Immature natural killer cell (primary cell): ENCODE measurements around the gene MSANTD1. TPM values are rescaled to one million over a fixed set of nuclear protein-coding genes. Genes with fewer than 3 reads are reported as not detected.

ENCODE experiments used
- DNase-seq, 3 donors: peaks; one replicate each; pipeline ENCODE4 v3.0.0; 2022; ENCODE audit warnings: mixed read lengths in 1 of 3
- H3K27ac Mint-ChIP-seq, 6 donors: one replicate each; pipeline ENCODE4 v1.8.0; 2020; ENCODE audit warnings: mixed read lengths in 6 of 6, mild to moderate bottlenecking in 5 of 6, inconsistent platforms in 4 of 6, moderate library complexity in 3 of 6
- H3K27me3 Mint-ChIP-seq, 3 donors: one replicate each; pipeline ENCODE4 v1.8.0; 2020 to 2021; ENCODE audit warnings: low read depth in 3 of 3, mild to moderate bottlenecking in 3 of 3, mixed read lengths in 3 of 3, moderate library complexity in 3 of 3, inconsistent platforms in 1 of 3
- H3K36me3 Mint-ChIP-seq, 3 donors: one replicate each; pipeline ENCODE4 v1.8.0; 2020; ENCODE audit warnings: mixed read lengths in 3 of 3, inconsistent platforms in 2 of 3, mild to moderate bottlenecking in 2 of 3
- H3K4me1 Mint-ChIP-seq, 2 donors: one replicate each; pipeline ENCODE4 v1.8.0; 2020; ENCODE audit warnings: inconsistent platforms in 2 of 2, mild to moderate bottlenecking in 2 of 2, mixed read lengths in 2 of 2, moderate library complexity in 1 of 2
- H3K4me3 Mint-ChIP-seq, 5 donors: one replicate each; pipeline ENCODE4 v1.8.0; 2020; ENCODE audit warnings: mild to moderate bottlenecking in 5 of 5, mixed read lengths in 5 of 5, inconsistent platforms in 3 of 5, moderate library complexity in 3 of 5
- H3K9me3 Mint-ChIP-seq, 6 donors: one replicate each; pipeline ENCODE4 v1.8.0; 2020; ENCODE audit warnings: mild to moderate bottlenecking in 6 of 6, mixed read lengths in 6 of 6, inconsistent platforms in 4 of 6, moderate library complexity in 3 of 6
- polyA plus RNA-seq, 3 donors: library from polyadenylated mRNA; unstranded; fragments of 300-500 nt; fragmentation: Illumina TruSeq; gene quantifications; one replicate each; pipeline ENCODE4 v1.2.3, GENCODE V29; 2021

The MSANTD1 gene
- polyA plus RNA-seq: not detected

GRCh38 chr4:3248811-3249661, at the start of gene MSANTD1:
TSS of gene MSANTD1 (plus strand) at chr4:3249159. CDS start at chr4:3249223, 64 bp downstream.
- no peak for DNase-seq
- no peak within 1 kb of the TSS for H3K27ac Mint-ChIP-seq

GRCh38 chr4:3199653-3200422, 49.1 kb upstream of the MSANTD1 start:
- peaks cover 0 to 23% (median 4%) of the 10 kb centered on the region in 3 donors for H3K36me3 Mint-ChIP-seq
- peaks cover 0 to 9% (median 3%) of the 10 kb centered on the region in 3 donors for H3K27me3 Mint-ChIP-seq
- no peaks in the 10 kb centered on the region for H3K9me3 Mint-ChIP-seq
- peak overlapping the region; percentile 92 to 99 (median 96) for H3K27ac Mint-ChIP-seq
- DNase-seq: no peak
- peaks cover 93 to 94% of the 10 kb centered on the region in 2 donors for H3K4me1 Mint-ChIP-seq
- no peak overlapping the region for H3K4me3 Mint-ChIP-seq

More at GRCh38 chr4:3248811-3249661, at the start of gene MSANTD1:
- Mint-ChIP-seq H3K27me3 (peaks cover 0 to 3% (median 0%) of the 10 kb centered on the region in 3 donors), H3K9me3 (no peaks in the 10 kb centered on the region), H3K36me3 (no peaks in the 10 kb centered on the region), H3K4me1 (peaks cover 0 to 6% of the 10 kb centered on the region in 2 donors), H3K4me3 (no peak within 1 kb of the TSS)

GRCh38 chr4:3200423-3201090, 48.4 kb upstream of the MSANTD1 start:
- Mint-ChIP-seq H3K27ac (peak overlapping the region; percentile 92 to 99 (median 98)), H3K4me3 (peak overlapping the region in 3 of 5 donors; percentile 38 to 56 (median 45)), H3K4me1 (peaks cover 88 to 90% of the 10 kb centered on the region in 2 donors), H3K9me3 (no peaks in the 10 kb centered on the region), H3K27me3 (peaks cover 0 to 9% (median 3%) of the 10 kb centered on the region in 3 donors), H3K36me3 (peaks cover 0 to 19% (median under 1%) of the 10 kb centered on the region in 3 donors)
- DNase-seq: no peak

DNA sequence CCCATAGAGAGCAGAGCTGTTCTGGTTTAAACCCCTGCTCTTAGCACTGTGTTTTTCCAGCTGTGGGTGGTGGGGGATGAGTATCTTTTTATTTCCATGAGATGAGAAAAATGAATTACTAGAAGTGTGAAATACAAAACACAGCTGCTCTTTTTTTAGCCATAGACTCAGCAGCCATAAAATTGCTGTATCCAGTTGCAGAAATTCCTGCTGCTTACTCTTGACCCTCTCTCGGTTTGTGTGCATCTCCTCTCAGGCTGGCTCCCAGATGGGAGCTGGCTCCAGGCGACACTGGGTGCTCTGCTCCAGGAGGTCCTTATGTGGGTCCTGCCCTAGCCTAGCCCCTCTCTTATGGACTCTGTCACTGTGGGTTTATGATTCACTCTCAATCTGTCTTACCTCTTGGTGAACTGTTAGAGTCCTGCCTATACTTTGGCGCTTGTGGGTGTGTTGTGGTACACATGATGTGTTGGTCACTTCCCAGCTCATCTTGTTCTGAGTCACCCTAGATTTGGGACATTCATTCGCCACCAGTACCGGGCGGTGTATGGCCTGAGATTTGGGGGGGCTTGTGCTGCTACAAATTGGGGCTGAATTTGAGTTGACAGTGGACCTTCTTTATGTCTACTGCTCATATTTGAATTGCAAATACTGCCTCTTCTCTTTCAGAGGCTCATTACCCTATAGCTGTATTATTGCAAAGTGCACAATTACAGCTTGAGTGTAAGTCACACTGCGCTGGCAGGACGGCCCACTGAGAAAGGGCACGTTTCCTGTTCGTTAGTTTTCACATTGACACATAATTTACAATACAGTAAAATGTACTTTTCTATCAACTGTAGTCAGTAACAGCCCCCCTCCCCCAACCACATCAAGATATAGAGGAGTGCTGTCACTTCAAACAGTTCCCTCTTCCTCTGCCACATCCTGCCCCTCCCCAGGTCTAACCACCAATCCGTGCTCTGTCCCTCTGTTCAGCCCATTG, 46.9 kb upstream of the MSANTD1 start:
- H3K27me3 Mint-ChIP-seq: peaks cover 0 to 9% (median 3%) of the 10 kb centered on the region in 3 donors
- H3K4me3 Mint-ChIP-seq: peak overlapping the region; percentile 70 to 92 (median 85)
- peaks cover 82 to 86% of the 10 kb centered on the region in 2 donors for H3K4me1 Mint-ChIP-seq
- DNase-seq: peak; percentile 82 to 86 (median 85)
- no peaks in the 10 kb centered on the region for H3K9me3 Mint-ChIP-seq
- peaks cover 4 to 23% (median 9%) of the 10 kb centered on the region in 3 donors for H3K36me3 Mint-ChIP-seq
- H3K27ac Mint-ChIP-seq: peak overlapping the region; percentile 92 to 99 (median 98)

DNA sequence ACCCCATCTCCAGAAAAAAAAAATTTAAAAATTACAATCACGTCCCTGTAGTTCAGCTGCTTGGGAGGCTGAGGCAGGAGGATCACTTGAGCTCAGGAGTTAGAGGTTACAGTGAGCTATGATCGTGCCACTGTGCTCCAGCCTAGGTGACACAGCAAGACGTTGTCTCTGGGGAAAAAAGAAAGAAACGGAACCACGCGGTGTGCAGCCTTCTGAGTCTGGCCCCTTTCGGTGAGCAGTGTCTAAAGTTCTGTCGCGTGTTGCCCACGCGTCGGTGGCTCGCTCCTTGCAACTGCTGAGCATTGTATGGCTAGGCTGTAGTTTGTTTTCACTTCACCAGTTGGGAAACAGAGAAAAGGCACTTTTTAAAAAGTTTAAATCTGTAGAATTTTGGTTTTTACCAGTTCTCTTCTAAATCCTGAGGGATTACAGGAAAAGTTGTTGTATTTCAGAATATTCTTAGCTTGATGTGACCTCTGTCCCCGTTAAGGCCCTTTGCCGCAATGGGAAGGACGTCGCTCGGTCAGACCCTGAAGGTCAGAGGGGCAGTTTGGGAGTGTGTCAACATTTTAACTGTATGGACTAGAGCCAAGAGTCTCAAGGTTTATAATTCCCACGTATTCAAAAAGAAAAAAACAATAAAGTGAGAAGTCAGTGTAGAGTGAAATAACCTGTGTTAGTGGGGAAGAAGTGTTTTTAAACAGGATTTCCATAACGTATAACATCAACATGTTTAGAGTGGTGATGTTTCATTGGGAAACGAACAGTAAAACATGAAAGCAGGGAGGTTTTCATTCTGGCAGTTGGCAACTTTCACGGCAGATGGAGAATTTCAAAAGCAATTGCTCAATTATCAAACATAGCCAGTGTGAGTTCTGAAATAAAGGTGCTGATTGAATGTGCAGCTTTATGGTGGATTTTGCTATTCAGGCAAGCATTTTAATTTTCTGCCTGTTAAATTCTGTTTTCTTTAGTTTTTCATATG, 45.8 kb upstream of the MSANTD1 start:
- Mint-ChIP-seq H3K36me3 (peaks cover 13 to 34% (median 19%) of the 10 kb centered on the region in 3 donors), H3K27ac (peak overlapping the region; percentile 92 to 99 (median 98)), H3K9me3 (no peaks in the 10 kb centered on the region), H3K4me1 (peaks cover 75 to 83% of the 10 kb centered on the region in 2 donors), H3K27me3 (peaks cover 0 to 9% (median 3%) of the 10 kb centered on the region in 3 donors), H3K4me3 (peak overlapping the region; percentile 70 to 92 (median 85))
- DNase-seq: peak; percentile 47 to 62 (median 59)

DNA sequence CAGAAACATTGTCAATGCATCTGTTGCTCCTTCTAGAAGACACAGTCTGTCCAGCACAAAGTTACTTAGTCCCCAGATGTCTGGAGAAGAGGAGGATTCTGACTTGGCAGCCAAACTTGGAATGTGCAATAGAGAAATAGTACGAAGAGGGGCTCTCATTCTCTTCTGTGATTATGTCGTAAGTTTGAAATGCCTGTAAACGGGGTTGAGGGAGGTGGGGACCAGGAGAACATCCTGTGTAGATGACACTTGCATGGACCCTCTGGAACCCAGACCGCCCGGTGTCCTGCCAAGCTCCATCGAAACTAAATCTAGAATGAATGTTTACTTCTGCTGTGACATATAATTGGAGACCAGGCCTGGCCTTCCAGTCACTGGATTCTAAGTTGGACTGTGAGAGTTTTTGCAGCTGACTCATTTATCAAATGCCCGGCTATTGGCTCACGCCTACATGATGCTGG, 45.0 kb upstream of the MSANTD1 start:
- Mint-ChIP-seq H3K9me3 (no peaks in the 10 kb centered on the region), H3K4me3 (peak overlapping the region; percentile 70 to 92 (median 85)), H3K27ac (peak overlapping the region; percentile 92 to 99 (median 98)), H3K36me3 (peaks cover 20 to 39% (median 26%) of the 10 kb centered on the region in 3 donors), H3K27me3 (peaks cover 0 to 9% (median 3%) of the 10 kb centered on the region in 3 donors), H3K4me1 (peaks cover 67 to 83% of the 10 kb centered on the region in 2 donors)
- DNase-seq: no peak

DNA sequence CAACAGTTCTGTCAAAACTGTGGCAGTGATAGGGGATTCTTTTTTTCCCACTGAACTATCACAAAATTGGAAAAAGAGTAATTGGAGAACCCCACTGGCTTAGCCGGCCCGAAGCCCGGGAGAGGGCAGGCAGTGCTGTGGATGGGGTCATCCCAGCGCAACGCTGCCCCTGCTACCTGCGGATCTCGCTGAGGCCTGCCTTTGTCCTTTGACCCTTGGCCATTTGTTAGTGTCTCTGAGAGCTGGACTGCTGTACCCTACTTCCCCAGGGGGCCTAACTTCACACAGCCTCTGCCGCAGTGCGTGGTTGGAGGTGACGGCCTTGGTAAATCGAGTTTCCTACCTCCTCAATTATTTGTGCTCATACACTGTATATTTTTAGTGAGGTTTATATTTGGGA, 43.0 kb upstream of the MSANTD1 start:
- peaks cover 26 to 51% (median 30%) of the 10 kb centered on the region in 3 donors for H3K36me3 Mint-ChIP-seq
- H3K4me3 Mint-ChIP-seq: peak overlapping the region in 2 of 5 donors; percentile 25 to 35
- peaks cover 3 to 9% (median 4%) of the 10 kb centered on the region in 3 donors for H3K27me3 Mint-ChIP-seq
- no peaks in the 10 kb centered on the region for H3K9me3 Mint-ChIP-seq
- H3K27ac Mint-ChIP-seq: peak overlapping the region in 5 of 6 donors; percentile 3 to 81 (median 67)
- peaks cover 50 to 65% of the 10 kb centered on the region in 2 donors for H3K4me1 Mint-ChIP-seq
- no peak for DNase-seq

DNA sequence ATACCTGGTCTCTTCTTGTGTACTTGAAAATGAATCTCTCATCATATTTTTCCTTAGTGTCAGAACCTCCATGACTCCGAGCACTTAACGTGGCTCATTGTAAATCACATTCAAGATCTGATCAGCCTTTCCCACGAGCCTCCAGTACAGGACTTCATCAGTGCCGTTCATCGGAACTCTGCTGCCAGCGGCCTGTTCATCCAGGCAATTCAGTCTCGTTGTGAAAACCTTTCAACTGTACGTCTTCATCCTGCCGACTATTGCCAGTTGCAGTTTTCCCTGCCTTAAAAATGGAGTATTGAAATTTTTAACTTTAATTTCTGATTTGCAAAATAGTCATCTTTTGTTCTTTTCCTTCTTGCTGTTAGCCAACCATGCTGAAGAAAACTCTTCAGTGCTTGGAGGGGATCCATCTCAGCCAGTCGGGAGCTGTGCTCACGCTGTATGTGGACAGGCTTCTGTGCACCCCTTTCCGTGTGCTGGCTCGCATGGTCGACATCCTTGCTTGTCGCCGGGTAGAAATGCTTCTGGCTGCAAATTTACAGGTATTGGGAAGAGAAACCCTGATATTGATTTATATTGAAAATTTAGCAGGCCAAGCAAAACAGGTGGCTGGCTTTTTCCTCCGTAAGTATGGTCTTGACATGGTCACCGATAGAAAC, 42.4 kb upstream of the MSANTD1 start:
- DNase-seq: no peak
- peaks cover 3 to 8% (median 4%) of the 10 kb centered on the region in 3 donors for H3K27me3 Mint-ChIP-seq
- no peaks in the 10 kb centered on the region for H3K9me3 Mint-ChIP-seq
- H3K27ac Mint-ChIP-seq: peak overlapping the region in 5 of 6 donors; percentile 3 to 81 (median 67)
- H3K4me3 Mint-ChIP-seq: peak overlapping the region in 3 of 5 donors; percentile 18 to 35 (median 25)
- H3K4me1 Mint-ChIP-seq: peaks cover 46 to 59% of the 10 kb centered on the region in 2 donors
- peaks cover 26 to 51% (median 30%) of the 10 kb centered on the region in 3 donors for H3K36me3 Mint-ChIP-seq

DNA sequence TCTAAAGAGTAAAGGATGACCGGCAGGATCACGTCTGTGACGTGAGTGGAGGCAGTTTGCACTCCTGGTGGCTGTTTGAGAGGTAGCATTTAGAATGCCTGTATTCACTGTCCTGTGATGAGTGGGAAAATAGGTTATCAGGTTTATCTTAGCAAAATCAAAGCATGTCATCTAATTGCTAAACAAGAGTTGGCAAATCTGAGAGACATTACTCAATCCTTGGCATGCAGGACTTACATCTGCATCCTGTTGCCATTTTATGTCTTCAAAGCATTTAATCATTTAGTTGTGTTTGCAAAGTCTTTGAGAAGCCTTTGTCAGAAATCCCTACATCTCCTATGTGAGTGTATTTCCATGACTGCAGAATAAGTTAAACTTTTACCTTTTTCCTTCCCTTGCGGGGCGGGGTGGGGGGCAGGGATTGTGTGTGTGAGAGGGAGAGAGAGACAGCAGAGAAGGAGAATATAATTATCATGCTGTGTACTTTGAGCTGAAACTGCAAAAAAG, 41.4 kb upstream of the MSANTD1 start:
- peaks cover 35 to 49% of the 10 kb centered on the region in 2 donors for H3K4me1 Mint-ChIP-seq
- H3K4me3 Mint-ChIP-seq: no peak overlapping the region
- no peak for DNase-seq
- H3K9me3 Mint-ChIP-seq: no peaks in the 10 kb centered on the region
- peaks cover 2 to 4% (median 3%) of the 10 kb centered on the region in 3 donors for H3K27me3 Mint-ChIP-seq
- peaks cover 26 to 57% (median 33%) of the 10 kb centered on the region in 3 donors for H3K36me3 Mint-ChIP-seq
- H3K27ac Mint-ChIP-seq: peak overlapping the region in 2 of 6 donors; percentile 3 to 58

DNA sequence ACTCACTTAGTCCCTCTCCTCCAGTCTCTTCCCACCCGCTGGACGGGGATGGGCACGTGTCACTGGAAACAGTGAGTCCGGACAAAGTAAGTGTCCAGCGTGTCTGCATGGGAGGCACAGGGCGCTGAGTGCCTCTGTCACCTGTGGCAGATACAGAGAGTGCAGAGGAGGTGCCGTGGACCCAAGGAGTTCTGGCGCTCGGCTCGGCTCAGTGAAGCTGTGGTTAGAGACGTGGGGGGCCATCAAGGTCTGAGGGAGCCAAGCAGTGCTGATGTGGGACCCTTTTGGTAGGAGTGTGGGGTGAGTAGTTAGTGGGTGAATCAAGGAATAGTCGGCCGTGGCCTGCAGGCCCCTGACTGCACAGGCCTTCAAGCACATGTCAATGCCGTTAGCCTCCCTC, 40.1 kb upstream of the MSANTD1 start:
- H3K9me3 Mint-ChIP-seq: no peaks in the 10 kb centered on the region
- H3K27ac Mint-ChIP-seq: peak overlapping the region in 1 of 6 donors; percentile 3
- H3K36me3 Mint-ChIP-seq: peaks cover 26 to 66% (median 42%) of the 10 kb centered on the region in 3 donors
- H3K27me3 Mint-ChIP-seq: peaks cover 2 to 7% (median 4%) of the 10 kb centered on the region in 3 donors
- DNase-seq: no peak
- H3K4me1 Mint-ChIP-seq: peaks cover 23 to 36% of the 10 kb centered on the region in 2 donors
- no peak overlapping the region for H3K4me3 Mint-ChIP-seq
